ENCODE results near the gene HOXD1. TPM values are rescaled to one million over a fixed set of nuclear protein-coding genes. Genes with fewer than 3 reads are reported as not detected.

Gene HOXD1
- total RNA-seq, 3 donors from 2014 or later: not detected

- Mint-ChIP-seq H3K27me3 (ENCODE audit: low read depth) (peaks cover 25% of the 10 kb centered on the region), H3K36me3 (ENCODE audit: insufficient read depth) (no peaks in the 10 kb centered on the region), H3K9me3 (no peaks in the 10 kb centered on the region), H3K4me3 (no peak overlapping the region), H3K4me1 (ENCODE audit: low read depth) (no peaks in the 10 kb centered on the region)
- DNase-seq (no peak), ATAC-seq (no peak)
Observed at GRCh38 chr2:176202491-176202890, 14.0 kb downstream of the HOXD1 start.

GRCh38 chr2:176205126-176205525 is 16.7 kb downstream of the HOXD1 start:
- no peaks in the 10 kb centered on the region for H3K9me3 Mint-ChIP-seq
- no peaks in the 10 kb centered on the region for H3K36me3 Mint-ChIP-seq (ENCODE audit: insufficient read depth)
- no peaks in the 10 kb centered on the region for H3K4me1 Mint-ChIP-seq (ENCODE audit: low read depth)
- ATAC-seq (no peak), DNase-seq (no peak)
- no peak overlapping the region for H3K4me3 Mint-ChIP-seq
- H3K27me3 Mint-ChIP-seq (ENCODE audit: low read depth): peaks cover 18% of the 10 kb centered on the region

- no peak for ATAC-seq
- no peak overlapping the region for H3K4me3 Mint-ChIP-seq
- H3K9me3 Mint-ChIP-seq: no peaks in the 10 kb centered on the region
- no peaks in the 10 kb centered on the region for H3K36me3 Mint-ChIP-seq (ENCODE audit: insufficient read depth)
- DNase-seq: no peak
- no peaks in the 10 kb centered on the region for H3K4me1 Mint-ChIP-seq (ENCODE audit: low read depth)
- peaks cover 21% of the 10 kb centered on the region for H3K27me3 Mint-ChIP-seq (ENCODE audit: low read depth)
Observed at GRCh38 chr2:176206136-176206535, 17.7 kb downstream of the HOXD1 start.

- DNase-seq (no peak), ATAC-seq (no peak)
- Mint-ChIP-seq H3K27me3 (ENCODE audit: low read depth) (peaks cover 21% of the 10 kb centered on the region), H3K36me3 (ENCODE audit: insufficient read depth) (no peaks in the 10 kb centered on the region), H3K4me1 (ENCODE audit: low read depth) (no peaks in the 10 kb centered on the region), H3K4me3 (no peak overlapping the region), H3K9me3 (no peaks in the 10 kb centered on the region)
Observed at GRCh38 chr2:176206682-176207081, 18.2 kb downstream of the HOXD1 start.

GRCh38 chr2:176211110-176211509 is 22.6 kb downstream of the HOXD1 start:
- H3K9me3 Mint-ChIP-seq: no peaks in the 10 kb centered on the region
- H3K4me1 Mint-ChIP-seq (ENCODE audit: low read depth): no peaks in the 10 kb centered on the region
- no peak overlapping the region for H3K4me3 Mint-ChIP-seq
- H3K27me3 Mint-ChIP-seq (ENCODE audit: low read depth): peaks cover 16% of the 10 kb centered on the region
- DNase-seq (no peak), ATAC-seq (no peak)
- H3K36me3 Mint-ChIP-seq (ENCODE audit: insufficient read depth): no peaks in the 10 kb centered on the region

- Mint-ChIP-seq H3K4me3 (no peak overlapping the region), H3K9me3 (no peaks in the 10 kb centered on the region), H3K4me1 (ENCODE audit: low read depth) (no peaks in the 10 kb centered on the region), H3K36me3 (ENCODE audit: insufficient read depth) (no peaks in the 10 kb centered on the region), H3K27me3 (ENCODE audit: low read depth) (peaks cover 16% of the 10 kb centered on the region)
- DNase-seq (no peak), ATAC-seq (no peak)
Observed at GRCh38 chr2:176212276-176212675, 23.8 kb downstream of the HOXD1 start.

- no peaks in the 10 kb centered on the region for H3K9me3 Mint-ChIP-seq
- no peak overlapping the region for H3K4me3 Mint-ChIP-seq
- no peaks in the 10 kb centered on the region for H3K4me1 Mint-ChIP-seq (ENCODE audit: low read depth)
- H3K36me3 Mint-ChIP-seq (ENCODE audit: insufficient read depth): no peaks in the 10 kb centered on the region
- DNase-seq (no peak), ATAC-seq (no peak)
- peaks cover 16% of the 10 kb centered on the region for H3K27me3 Mint-ChIP-seq (ENCODE audit: low read depth)
Observed at GRCh38 chr2:176213406-176213805, 24.9 kb downstream of the HOXD1 start.

- Mint-ChIP-seq H3K4me1 (ENCODE audit: low read depth) (no peaks in the 10 kb centered on the region), H3K36me3 (ENCODE audit: insufficient read depth) (no peaks in the 10 kb centered on the region), H3K9me3 (no peaks in the 10 kb centered on the region), H3K4me3 (no peak overlapping the region), H3K27me3 (ENCODE audit: low read depth) (peaks cover 47% of the 10 kb centered on the region)
- DNase-seq (no peak), ATAC-seq (no peak)
Observed at GRCh38 chr2:176227874-176228273, 39.4 kb downstream of the HOXD1 start.

GRCh38 chr2:176234156-176234555 is 45.7 kb downstream of the HOXD1 start:
- no peaks in the 10 kb centered on the region for H3K9me3 Mint-ChIP-seq
- no peak overlapping the region for H3K4me3 Mint-ChIP-seq
- peaks cover 34% of the 10 kb centered on the region for H3K27me3 Mint-ChIP-seq (ENCODE audit: low read depth)
- no peak for ATAC-seq
- no peaks in the 10 kb centered on the region for H3K4me1 Mint-ChIP-seq (ENCODE audit: low read depth)
- no peak for DNase-seq
- H3K36me3 Mint-ChIP-seq (ENCODE audit: insufficient read depth): no peaks in the 10 kb centered on the region

- Mint-ChIP-seq H3K36me3 (ENCODE audit: insufficient read depth) (no peaks in the 10 kb centered on the region), H3K9me3 (no peaks in the 10 kb centered on the region), H3K27me3 (ENCODE audit: low read depth) (peaks cover 34% of the 10 kb centered on the region), H3K4me3 (no peak overlapping the region), H3K4me1 (ENCODE audit: low read depth) (no peaks in the 10 kb centered on the region)
- DNase-seq (no peak), ATAC-seq (no peak)
Observed at GRCh38 chr2:176234940-176235339, 46.5 kb downstream of the HOXD1 start.

GRCh38 chr2:176237456-176237855 is 49.0 kb downstream of the HOXD1 start:
- Mint-ChIP-seq H3K4me3 (no peak overlapping the region), H3K4me1 (ENCODE audit: low read depth) (no peaks in the 10 kb centered on the region), H3K9me3 (no peaks in the 10 kb centered on the region), H3K36me3 (ENCODE audit: insufficient read depth) (no peaks in the 10 kb centered on the region), H3K27me3 (ENCODE audit: low read depth) (peaks cover 23% of the 10 kb centered on the region)
- no peak for DNase-seq
- ATAC-seq: no peak

- ATAC-seq (no peak), DNase-seq (no peak)
- H3K4me1 Mint-ChIP-seq (ENCODE audit: low read depth): no peaks in the 10 kb centered on the region
- H3K36me3 Mint-ChIP-seq (ENCODE audit: insufficient read depth): no peaks in the 10 kb centered on the region
- no peak overlapping the region for H3K4me3 Mint-ChIP-seq
- H3K27me3 Mint-ChIP-seq (ENCODE audit: low read depth): peaks cover 27% of the 10 kb centered on the region
- H3K9me3 Mint-ChIP-seq: no peaks in the 10 kb centered on the region
Observed at GRCh38 chr2:176239031-176239430, 50.6 kb downstream of the HOXD1 start.

- no peaks in the 10 kb centered on the region for H3K4me1 Mint-ChIP-seq (ENCODE audit: low read depth)
- no peak overlapping the region for H3K4me3 Mint-ChIP-seq
- no peaks in the 10 kb centered on the region for H3K9me3 Mint-ChIP-seq
- DNase-seq (no peak), ATAC-seq (no peak)
- H3K36me3 Mint-ChIP-seq (ENCODE audit: insufficient read depth): no peaks in the 10 kb centered on the region
- H3K27me3 Mint-ChIP-seq (ENCODE audit: low read depth): peaks cover 27% of the 10 kb centered on the region
Observed at GRCh38 chr2:176240301-176240700, 51.8 kb downstream of the HOXD1 start.
